ENCODE measurements around the gene DAPK1. TPM values are rescaled to one million over a fixed set of nuclear protein-coding genes. Genes with fewer than 3 reads are reported as not detected.

DAPK1 gene
- total RNA-seq, 4 donors from 2014 or later, result 8.8 to 18.3 (median 9.9) TPM

GRCh38 chr9:87599901-87600610 is 102.4 kb downstream of the DAPK1 start:
- DNase-seq (ENCODE audit: low spot score in 2 of 2), result no peak
- no peak for TF ChIP-seq POLR2A (IDR thresholded peaks at IDR 0.05)
- TF ChIP-seq CTCF (IDR thresholded peaks at IDR 0.05), result no peak
- 61 to 63% methylated on average over 17 of the region's 17 CpGs for WGBS, 2 donors
- no peak overlapping the region for H3K4me3 ChIP-seq (ENCODE audit: low read depth, poor library complexity, severe bottlenecking)
- intact Hi-C loops (cut with DNase I; ENCODE audit: low total_unique reads), result loop anchor here (5.0 to 10.0 kb wide), 2 partner anchors 1057 to 1145 kb away; no protein-coding TSS in a partner anchor

- no peak overlapping the region for H3K4me3 ChIP-seq (ENCODE audit: low read depth, poor library complexity, severe bottlenecking)
- DNase-seq (ENCODE audit: low spot score in 2 of 2), result peak in 1 of 2 donors; percentile 33
- WGBS, 2 donors, result 20 to 75% methylated on average over 1 of the region's 1 CpG
- intact Hi-C loops (cut with DNase I; ENCODE audit: low total_unique reads), result loop anchor here (5.0 kb wide), 1 partner anchor 1056 kb away; no protein-coding TSS in a partner anchor
- no peak for TF ChIP-seq POLR2A (IDR thresholded peaks at IDR 0.05)
- no peak for TF ChIP-seq CTCF (IDR thresholded peaks at IDR 0.05)
These were observed 103.5 kb downstream of the DAPK1 start for GRCh38 chr9:87601176-87601575.

- no peak overlapping the region for H3K4me3 ChIP-seq (ENCODE audit: low read depth, poor library complexity, severe bottlenecking)
- intact Hi-C loops (cut with DNase I; ENCODE audit: low total_unique reads), result loop anchor here (5.0 kb wide), 1 partner anchor 1056 kb away; no protein-coding TSS in a partner anchor
- WGBS, 2 donors, result 89 to 95% methylated on average over 5 of the region's 5 CpGs
- no peak for TF ChIP-seq POLR2A (IDR thresholded peaks at IDR 0.05)
- TF ChIP-seq CTCF (IDR thresholded peaks at IDR 0.05), result no peak
- DNase-seq (ENCODE audit: low spot score in 2 of 2), result no peak
These were observed 103.9 kb downstream of the DAPK1 start for GRCh38 chr9:87601595-87601994.

- intact Hi-C loops (cut with DNase I; ENCODE audit: low total_unique reads), result loop anchor here (5.0 kb wide), 1 partner anchor 1054 kb away; no protein-coding TSS in a partner anchor
- WGBS, 2 donors, result 84 to 88% methylated on average over 9 of the region's 9 CpGs
- no peak overlapping the region for H3K4me3 ChIP-seq (ENCODE audit: low read depth, poor library complexity, severe bottlenecking)
- DNase-seq (ENCODE audit: low spot score in 2 of 2), result no peak
- no peak for TF ChIP-seq POLR2A (IDR thresholded peaks at IDR 0.05)
These were observed 105.4 kb downstream of the DAPK1 start for GRCh38 chr9:87602933-87603643.

- 75 to 79% methylated on average over 7 of the region's 7 CpGs for WGBS, 2 donors
- no peak for DNase-seq (ENCODE audit: low spot score in 2 of 2)
- intact Hi-C loops (cut with DNase I; ENCODE audit: low total_unique reads), result loop anchor here (5.0 kb wide), 1 partner anchor 1053 kb away; no protein-coding TSS in a partner anchor
- TF ChIP-seq POLR2A (IDR thresholded peaks at IDR 0.05) (no peak), CTCF (IDR thresholded peaks at IDR 0.05) (no peak)
- no peak overlapping the region for H3K4me3 ChIP-seq (ENCODE audit: low read depth, poor library complexity, severe bottlenecking)
These were observed 106.3 kb downstream of the DAPK1 start for GRCh38 chr9:87603854-87604490.
